CD4-positive, alpha-beta T cell treated with Interferon gamma for 1 hour (primary cell): ENCODE results near the gene ZNF283.

Experiments
- DNase-seq: peaks from one replicate; pipeline ENCODE4 v3.0.0-alpha.2; 2020

ZNF283 gene

GRCh38 chr19:43872547-43873336, 45.6 kb downstream of the ZNF283 start:
- no peak for DNase-seq

- no peak for DNase-seq
Measured at GRCh38 chr19:43880483-43880882, 53.4 kb downstream of the ZNF283 start.

GRCh38 chr19:43883864-43884263, 56.7 kb downstream of the ZNF283 start, which contains the start of gene ZNF404:
TSS of gene ZNF404 (minus strand) at chr19:43883964.
- no peak for DNase-seq

GRCh38 chr19:43895727-43896308, 68.7 kb downstream of the ZNF283 start:
- DNase-seq = no peak
